IPS-18c (cell line): ENCODE measurements around the gene ARHGEF6.
"Not testable (repeated sequence)": the region's sequence is repeated elsewhere in the genome, so short reads cannot be mapped to it uniquely, and the experiment has no call there.

Experiments used
- H3K4me3 ChIP-seq: 2 replicates; pipeline ENCODE4 v1.7.0; 2013; ENCODE audit warnings: low read depth, mild to moderate bottlenecking, low read length, moderate library complexity; ENCODE audit not compliant: insufficient read depth
- H3K9me3 ChIP-seq: one replicate; pipeline ENCODE4 v1.6.1; 2013; ENCODE audit warnings: mild to moderate bottlenecking, low read length, moderate library complexity; ENCODE audit not compliant: control insufficient read depth, insufficient read depth

Gene ARHGEF6, protein sequence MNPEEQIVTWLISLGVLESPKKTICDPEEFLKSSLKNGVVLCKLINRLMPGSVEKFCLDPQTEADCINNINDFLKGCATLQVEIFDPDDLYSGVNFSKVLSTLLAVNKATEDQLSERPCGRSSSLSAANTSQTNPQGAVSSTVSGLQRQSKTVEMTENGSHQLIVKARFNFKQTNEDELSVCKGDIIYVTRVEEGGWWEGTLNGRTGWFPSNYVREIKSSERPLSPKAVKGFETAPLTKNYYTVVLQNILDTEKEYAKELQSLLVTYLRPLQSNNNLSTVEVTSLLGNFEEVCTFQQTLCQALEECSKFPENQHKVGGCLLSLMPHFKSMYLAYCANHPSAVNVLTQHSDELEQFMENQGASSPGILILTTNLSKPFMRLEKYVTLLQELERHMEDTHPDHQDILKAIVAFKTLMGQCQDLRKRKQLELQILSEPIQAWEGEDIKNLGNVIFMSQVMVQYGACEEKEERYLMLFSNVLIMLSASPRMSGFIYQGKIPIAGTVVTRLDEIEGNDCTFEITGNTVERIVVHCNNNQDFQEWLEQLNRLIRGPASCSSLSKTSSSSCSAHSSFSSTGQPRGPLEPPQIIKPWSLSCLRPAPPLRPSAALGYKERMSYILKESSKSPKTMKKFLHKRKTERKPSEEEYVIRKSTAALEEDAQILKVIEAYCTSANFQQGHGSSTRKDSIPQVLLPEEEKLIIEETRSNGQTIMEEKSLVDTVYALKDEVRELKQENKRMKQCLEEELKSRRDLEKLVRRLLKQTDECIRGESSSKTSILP

DNA sequence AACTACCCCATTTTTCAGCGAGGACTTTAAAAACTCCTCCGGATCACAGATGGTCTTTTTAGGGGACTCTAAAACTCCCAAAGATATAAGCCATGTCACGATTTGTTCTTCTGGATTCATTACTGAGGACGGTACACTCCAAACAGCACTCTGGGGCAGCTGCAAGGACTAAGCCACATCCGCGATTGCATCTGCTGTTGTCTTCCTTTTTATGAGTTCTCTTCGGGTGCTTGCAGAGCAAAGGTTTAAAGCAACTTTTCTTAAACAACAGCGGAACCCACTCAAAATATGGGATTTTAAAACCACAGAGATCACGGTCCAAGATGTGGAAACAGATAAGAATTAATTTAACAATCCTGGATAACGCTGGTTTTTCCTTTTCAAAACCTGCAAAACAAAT lies at the start of gene ARHGEF6:
Gene ARHGEF6 (minus strand): TSS at position 170 of the 400 bp plus-strand sequence. CDS start 50 bp downstream, at position 120.
- Histone ChIP-seq H3K4me3 (no peak within 1 kb of the TSS), H3K9me3 (peaks cover 4% of the 10 kb centered on the region)

DNA sequence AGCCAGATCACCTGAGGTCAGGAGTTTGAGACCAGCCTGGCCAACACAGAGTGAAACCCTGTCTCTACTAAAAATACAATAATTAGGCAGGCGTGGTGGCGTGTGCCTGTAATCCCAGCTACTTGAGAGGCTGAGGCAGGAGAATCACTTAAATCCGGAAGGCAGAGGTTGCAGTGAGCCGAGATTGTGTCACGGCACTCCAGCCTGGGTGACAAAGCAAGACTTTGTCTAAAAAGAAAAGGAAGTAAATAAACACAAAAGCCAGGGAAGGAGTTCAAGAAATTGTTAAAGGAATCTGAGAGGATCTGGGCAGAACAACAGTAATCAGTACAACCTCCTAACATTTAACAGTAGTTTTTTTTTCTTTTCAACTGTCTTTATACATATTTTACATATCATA lies 48.7 kb upstream of the ARHGEF6 start:
- H3K4me3 ChIP-seq: no peak overlapping the region
- peaks cover 5% of the 10 kb centered on the region for H3K9me3 ChIP-seq

DNA sequence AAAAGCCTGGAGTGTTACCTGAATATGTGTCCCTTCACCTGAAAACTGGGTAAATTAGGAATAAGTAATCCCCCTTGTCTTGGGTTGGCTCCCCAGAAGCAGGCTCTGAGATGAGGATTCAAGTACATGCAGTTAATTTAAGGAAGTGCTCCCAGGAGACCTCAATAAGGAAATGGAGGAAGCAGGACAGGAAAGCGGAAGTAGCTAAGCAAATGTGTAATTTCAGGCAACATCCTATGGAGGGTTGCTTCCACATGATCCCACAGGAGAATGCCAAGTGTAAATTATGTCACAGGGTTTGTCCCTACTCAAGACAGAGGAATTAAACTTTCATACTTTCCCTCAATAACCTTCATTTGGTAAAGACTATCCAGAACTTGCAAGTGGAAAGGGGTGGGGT lies 48.1 kb upstream of the ARHGEF6 start:
- no peak overlapping the region for H3K4me3 ChIP-seq
- H3K9me3 ChIP-seq: peaks cover 9% of the 10 kb centered on the region

DNA sequence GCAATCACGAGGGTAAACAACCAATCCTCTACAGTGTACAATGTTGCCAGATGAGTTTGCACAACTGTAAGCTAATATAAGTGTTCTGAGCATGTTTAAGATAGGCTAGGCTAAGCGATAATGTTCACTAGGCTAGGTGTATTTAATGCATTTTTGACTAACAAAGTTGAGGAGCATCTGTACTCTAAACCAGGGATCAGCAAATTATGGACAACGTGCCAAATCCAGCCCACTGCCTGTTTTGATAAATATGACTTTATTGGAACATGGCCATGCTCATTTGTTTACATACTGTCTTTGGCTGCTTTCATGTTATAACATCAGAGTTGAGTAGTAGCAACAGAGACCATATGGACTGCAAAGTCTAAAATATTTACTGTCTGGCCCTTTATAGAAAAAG lies 46.3 kb upstream of the ARHGEF6 start:
- peaks cover 9% of the 10 kb centered on the region for H3K9me3 ChIP-seq
- H3K4me3 ChIP-seq: no peak overlapping the region

DNA sequence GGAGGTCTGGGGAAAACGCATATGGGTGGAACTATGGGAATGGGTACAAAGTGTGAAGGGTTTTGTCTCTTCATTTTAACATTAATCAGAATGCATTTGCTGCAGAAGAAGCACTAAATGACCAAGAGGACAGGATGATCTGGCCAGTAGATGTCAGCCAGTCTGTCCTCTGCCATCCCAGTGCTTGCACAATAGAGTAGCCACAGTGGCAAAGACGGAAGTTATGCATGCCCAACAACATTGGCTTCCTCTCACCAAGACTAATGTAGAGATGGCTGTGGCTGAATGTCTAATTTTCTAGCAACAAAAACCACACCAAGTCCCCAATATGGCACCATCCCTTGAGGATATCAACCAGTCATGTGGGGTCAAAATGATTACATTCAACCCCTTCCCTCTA lies 45.0 kb upstream of the ARHGEF6 start:
- Histone ChIP-seq H3K4me3 (no peak overlapping the region), H3K9me3 (peaks cover 11% of the 10 kb centered on the region)

DNA sequence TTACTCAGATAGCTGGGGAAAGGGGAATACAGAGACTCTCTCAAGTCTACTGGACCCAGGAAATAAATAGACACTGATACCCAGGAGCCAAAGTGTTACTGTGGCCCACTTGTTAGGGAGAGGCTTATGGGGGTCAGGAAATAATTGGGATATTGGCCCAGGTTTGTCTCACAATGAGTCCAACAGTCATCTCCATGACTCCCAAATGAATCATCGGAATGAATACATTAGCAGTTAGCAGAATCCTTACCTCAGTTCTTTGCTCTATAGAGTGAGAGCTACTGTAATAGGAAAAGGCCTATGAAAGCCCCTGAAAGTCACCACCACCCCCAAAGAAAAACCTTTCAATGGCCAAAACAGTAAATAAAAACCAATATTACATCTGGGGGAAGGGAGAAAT lies 42.4 kb upstream of the ARHGEF6 start:
- H3K4me3 ChIP-seq: no peak overlapping the region
- H3K9me3 ChIP-seq: peaks cover 14% of the 10 kb centered on the region

DNA sequence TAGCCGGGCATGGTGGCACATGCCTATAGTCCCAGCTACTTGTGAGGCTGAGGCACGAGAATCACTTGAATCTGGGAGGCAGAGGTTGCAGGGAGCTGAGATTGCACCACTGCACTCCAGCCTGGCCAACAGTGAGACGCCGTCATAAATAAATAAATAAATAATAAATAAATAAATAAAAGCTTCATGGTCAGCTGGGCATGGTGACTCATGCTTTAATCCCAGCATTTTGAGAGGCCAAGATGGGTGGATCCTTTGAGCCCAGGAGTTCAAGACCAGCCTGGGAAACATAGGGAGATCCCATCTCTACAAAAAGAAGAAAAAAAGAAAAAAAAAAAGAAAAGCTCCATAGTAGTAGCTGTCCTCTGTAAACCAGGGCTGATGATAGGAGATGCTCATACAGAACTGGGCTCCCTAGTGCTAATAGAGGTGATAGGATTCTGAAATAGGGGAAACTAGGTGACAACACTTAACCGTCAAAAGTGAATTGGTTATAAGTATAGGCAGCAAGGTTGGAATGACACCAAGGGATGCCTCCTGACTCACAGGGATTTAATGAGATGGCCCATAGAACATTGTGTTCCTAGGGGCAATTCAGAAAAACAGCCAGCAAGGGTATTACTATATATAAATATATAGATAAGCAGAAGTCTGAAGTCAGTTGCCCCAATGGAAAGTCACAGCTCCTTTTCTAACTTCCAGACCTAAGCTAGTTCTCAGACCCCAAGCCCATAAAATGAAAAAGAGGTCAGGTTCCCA lies 41.8 kb upstream of the ARHGEF6 start:
- Histone ChIP-seq H3K9me3 (peaks cover 14% of the 10 kb centered on the region), H3K4me3 (no peak overlapping the region)

DNA sequence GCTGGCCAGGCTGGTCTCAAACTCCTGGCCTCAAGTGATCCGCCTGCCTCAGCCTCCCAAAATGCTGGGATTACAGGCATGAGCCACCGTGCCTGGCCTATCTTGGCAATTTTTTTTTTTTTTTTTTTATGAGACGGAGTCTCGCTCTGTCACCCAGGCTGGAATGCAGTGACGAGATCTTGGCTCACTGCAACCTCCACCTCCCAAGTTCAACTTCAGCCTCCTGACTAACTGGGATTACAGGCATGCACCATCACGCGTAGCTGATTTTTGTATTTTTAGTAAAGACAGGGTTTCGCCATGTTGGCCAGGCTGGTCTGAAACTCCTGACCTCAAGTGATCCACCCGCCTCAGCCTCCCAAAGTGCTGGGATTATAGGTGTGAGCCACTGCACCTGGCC lies 39.0 kb upstream of the ARHGEF6 start:
- peaks cover 11% of the 10 kb centered on the region for H3K9me3 ChIP-seq
- not testable (repeated sequence) for H3K4me3 ChIP-seq

DNA sequence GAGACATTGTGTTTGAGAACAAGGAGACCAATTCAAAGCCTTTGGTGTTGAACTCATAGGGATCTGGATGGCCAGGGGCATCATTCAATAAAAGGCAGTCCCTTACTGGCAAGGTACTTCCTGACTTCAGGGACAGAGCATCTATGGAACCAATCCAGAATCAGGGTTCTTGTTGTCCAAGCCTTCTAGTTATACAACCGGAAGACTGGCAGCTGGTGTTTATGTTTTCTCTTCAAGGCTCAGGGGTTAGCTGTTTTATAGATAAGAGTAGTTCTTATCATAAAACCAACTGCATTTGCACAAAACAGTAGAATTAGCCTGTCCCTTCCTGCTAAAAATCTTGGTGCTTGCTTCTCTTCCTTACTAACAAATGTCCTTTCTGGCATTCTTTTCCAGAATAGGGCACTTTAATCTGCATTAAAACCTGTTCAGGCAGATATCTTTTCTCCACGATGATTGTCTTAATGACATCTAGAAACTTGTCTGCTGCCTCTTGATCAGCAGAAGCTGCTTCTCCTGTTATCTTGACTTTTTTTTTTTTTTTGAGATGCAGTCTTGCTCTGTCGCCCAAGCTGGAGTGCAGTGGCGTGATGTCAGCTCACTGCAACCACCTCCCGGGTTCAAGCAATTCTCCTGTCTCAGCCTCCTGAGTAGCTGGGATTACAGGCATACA lies 38.4 kb upstream of the ARHGEF6 start:
- H3K9me3 ChIP-seq: peaks cover 8% of the 10 kb centered on the region
- no peak overlapping the region for H3K4me3 ChIP-seq

DNA sequence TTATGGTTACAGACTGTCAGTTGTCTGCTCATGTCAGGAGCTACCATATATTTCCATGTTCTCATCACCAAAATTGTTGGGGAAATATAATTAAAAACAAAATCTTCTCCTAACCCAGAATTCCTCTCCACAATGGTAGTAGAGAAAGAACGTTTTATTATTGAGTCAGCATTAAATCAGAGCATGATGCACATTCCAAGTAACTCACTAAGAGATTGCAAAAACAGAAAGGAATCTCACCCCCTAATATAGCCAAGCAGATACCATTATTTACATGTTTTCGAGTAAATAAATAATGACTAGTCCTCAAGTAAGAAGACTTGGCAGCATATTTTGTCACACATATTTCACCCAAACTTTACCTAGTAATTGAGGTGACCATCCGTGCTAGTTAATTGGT lies 36.2 kb upstream of the ARHGEF6 start:
- Histone ChIP-seq H3K9me3 (peaks cover 7% of the 10 kb centered on the region), H3K4me3 (no peak overlapping the region)

DNA sequence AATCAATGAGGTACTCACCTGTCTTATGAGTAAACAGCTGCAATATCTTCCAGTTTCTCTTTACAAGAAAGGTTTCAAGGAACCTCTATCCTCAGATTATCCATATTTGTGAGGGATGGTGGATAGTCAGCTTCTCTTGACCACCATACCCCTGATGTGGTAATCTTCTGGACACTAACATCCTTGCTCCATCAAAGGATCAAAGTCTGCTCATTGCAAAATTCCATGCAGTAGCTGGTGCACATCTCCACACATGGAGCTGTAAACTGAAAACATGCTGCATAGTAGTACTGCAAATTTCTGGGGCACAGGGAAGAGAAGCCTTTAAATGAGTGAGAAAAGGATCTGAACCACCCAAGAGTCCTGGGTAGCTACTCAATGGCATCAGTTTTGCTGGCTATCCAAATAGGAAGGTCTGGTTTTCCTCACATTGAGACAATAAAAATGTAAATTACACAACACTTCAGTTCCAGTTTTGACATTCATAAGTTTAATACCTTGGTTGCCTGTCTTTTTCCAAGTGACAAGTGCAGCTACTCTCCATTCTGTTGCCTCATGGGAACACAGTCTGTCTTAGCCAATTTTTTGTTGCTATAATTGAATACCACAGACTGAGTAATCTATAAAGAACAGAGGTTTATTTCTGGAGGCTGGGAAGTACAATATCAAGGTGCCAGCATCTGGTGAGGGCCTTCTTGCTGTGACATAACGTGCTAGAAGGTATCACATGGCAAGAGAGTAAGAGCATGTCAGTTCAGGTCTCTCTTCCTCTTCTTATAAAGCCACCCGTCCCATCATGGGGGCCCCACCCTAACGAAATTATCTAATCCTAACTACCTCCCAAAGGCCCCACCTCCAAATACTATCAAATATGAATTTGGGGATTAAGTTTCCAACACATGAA lies 34.4 kb upstream of the ARHGEF6 start:
- Histone ChIP-seq H3K9me3 (no peaks in the 10 kb centered on the region), H3K4me3 (no peak overlapping the region)

DNA sequence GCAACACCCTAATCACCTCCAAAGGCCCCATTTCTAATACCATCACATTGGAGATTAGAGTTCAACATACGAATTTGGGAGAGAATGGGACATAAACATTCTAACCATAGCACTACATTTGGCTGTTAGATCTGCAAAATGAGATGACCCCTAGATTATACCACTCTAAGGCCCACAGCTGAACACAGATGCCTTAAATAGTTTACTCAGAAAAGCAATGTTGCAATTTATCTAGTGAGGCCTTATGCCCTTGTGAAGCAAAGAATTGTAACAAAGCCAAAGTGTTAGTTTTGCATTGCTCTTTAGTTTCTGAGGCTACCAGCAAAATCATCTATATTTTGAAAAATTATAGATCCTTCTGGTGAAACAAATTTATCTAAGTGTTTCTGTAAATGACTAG lies 31.6 kb upstream of the ARHGEF6 start:
- H3K4me3 ChIP-seq: no peak overlapping the region
- no peaks in the 10 kb centered on the region for H3K9me3 ChIP-seq

DNA sequence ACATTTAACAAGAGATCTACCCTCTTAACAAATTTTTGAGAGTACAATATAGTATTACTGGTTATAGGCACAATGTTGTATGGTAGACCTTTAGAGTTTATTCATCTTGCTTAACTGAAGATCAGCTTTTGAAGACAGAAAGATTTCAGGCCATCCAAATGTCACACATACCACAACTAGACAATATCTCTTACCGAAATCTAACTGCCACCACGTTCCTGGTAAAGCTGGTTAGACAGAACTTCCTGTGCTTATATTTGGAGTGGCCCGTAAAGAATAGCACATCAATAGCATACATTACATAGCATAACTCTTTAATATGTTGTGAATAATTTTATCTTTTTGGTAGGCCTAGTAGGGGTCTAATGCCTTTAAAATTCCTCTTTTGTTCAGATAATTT lies 29.8 kb upstream of the ARHGEF6 start:
- Histone ChIP-seq H3K4me3 (no peak overlapping the region), H3K9me3 (no peaks in the 10 kb centered on the region)

DNA sequence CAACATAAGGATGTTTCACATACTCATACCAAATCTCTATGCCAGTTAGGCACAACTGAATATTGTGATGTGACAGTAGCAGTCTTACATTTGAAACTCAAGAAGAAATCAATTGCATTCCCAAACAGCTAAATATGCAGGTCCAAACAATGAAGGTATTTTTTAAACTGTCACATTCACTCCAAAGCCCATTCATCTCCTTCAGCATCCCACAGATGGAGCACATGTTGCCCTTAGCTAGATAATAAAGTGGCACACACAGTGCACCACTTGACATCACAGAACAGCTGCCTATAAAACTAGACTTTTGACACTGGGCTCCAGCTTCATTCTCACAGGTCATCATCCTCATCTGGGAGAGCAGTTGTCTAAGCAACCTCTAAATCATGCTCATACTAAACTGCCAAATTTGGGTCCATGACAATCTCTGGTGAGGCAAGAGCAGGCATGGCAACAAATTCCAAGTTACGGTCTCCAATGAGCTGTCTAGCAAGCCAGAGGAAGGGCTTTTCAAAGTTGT lies 26.2 kb upstream of the ARHGEF6 start:
- H3K4me3 ChIP-seq: no peak overlapping the region
- no peaks in the 10 kb centered on the region for H3K9me3 ChIP-seq

DNA sequence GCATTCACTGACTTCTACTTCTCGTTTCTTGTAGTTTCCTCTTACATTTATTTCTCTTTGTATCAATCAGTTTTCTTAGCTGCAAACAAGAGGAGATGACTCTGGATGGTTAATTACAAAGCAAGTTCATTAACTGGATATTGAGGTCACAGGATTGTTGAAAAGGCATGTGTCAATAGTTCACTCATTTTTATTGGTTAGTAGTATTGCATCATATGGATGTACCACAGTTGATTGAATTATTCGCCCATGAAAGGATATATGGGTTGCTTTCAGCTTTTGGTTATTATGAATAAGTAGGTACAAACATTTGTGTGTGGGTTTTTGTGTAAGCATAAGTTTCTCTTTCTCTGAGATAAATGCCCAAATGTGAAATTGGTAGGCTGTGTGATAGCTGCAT lies 21.8 kb upstream of the ARHGEF6 start:
- H3K4me3 ChIP-seq: no peak overlapping the region
- H3K9me3 ChIP-seq: no peaks in the 10 kb centered on the region

DNA sequence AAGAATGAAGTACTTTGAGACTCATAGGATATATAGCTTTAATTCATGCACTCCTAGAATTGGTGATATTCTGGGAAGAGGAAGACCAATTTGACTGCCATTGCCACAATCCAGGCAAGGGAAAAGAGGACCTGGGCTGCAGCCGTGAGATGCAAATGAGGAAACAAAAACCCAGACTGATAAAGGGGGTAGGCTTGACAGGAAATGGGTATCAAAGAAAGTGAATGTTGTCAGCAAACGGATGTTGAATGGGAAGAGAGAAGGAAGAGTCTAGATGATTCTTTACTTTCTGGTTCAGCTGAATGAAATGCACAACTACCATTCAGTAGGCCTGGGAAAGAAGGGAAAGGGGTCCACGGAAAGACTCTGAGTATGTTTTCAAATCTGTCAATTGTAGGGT lies 17.1 kb upstream of the ARHGEF6 start:
- peaks cover 2% of the 10 kb centered on the region for H3K9me3 ChIP-seq
- no peak overlapping the region for H3K4me3 ChIP-seq
